H1 (cell line): Measurements from ENCODE around the gene ARSK. TPM values are rescaled to one million over a fixed set of nuclear protein-coding genes. Genes with fewer than 3 reads are reported as not detected.

Source experiments
- CTCF ChIA-PET: fragments of 300-600 bp; sonication (Branson Sonifier 250); formaldehyde crosslinking; loops from one replicate; lab custom pipeline; 2021; ENCODE audit not compliant: partially characterized antibody; lab: Charles Lee
- POLR2A ChIA-PET: fragments of 300-600 bp; sonication (Branson Sonifier 250); formaldehyde crosslinking; loops from one replicate; lab custom pipeline; 2021; ENCODE audit warnings: inconsistent platforms; ENCODE audit not compliant: partially characterized antibody; lab: Charles Lee
- DNase-seq, 2 experiments: peaks; one replicate each; pipeline versions ENCODE4 v3.0.0 to v3.0.0-alpha.2; 2010 to 2022; ENCODE audit warnings: low spot score in 2 of 2, low read depth in 1 of 2, mixed read lengths in 1 of 2
- FAIRE-seq: peaks from 2 replicates; lab custom pipeline; 2011; peaks lifted over from hg19 to GRCh38; lab: Jason Lieb, UNC
- H2AFZ ChIP-seq: 2 replicates; pipeline ENCODE4 v1.8.1; 2012; ENCODE audit warnings: low read length, inconsistent platforms
- H2AK5ac ChIP-seq: 2 replicates; pipeline ENCODE4 v1.6.1; 2013; ENCODE audit warnings: low read depth, low read length
- H2BK120ac ChIP-seq: replicated peaks from 2 replicates; pipeline ENCODE3; 2013; ENCODE audit warnings: low read depth, low read length, inconsistent platforms
- H2BK12ac ChIP-seq: 2 replicates; pipeline ENCODE4 v1.6.1; 2013; ENCODE audit warnings: low read depth, low read length
- H2BK15ac ChIP-seq: 2 replicates; pipeline ENCODE4 v1.6.1; 2013; ENCODE audit warnings: low read length
- H2BK20ac ChIP-seq: 2 replicates; pipeline ENCODE4 v1.6.1; 2013; ENCODE audit warnings: low read length
- H2BK5ac ChIP-seq: 2 replicates; pipeline ENCODE4 v1.6.1; 2013; ENCODE audit warnings: low read depth, low read length
- H3K14ac ChIP-seq: 2 replicates; pipeline ENCODE4 v1.6.1; 2013; ENCODE audit warnings: inconsistent platforms; ENCODE audit not compliant: insufficient read length
- H3K18ac ChIP-seq: 2 replicates; pipeline ENCODE4 v1.6.1; 2013; ENCODE audit warnings: low read length; ENCODE audit errors: extremely low read depth
- H3K23ac ChIP-seq: 2 replicates; pipeline ENCODE4 v1.6.1; 2013; ENCODE audit warnings: inconsistent platforms; ENCODE audit not compliant: insufficient read length
- H3K23me2 ChIP-seq: 2 replicates; pipeline ENCODE4 v1.6.1; 2013; ENCODE audit warnings: low read depth, low read length
- H3K27ac ChIP-seq: 2 replicates; pipeline ENCODE4 v1.6.1; 2011; ENCODE audit warnings: low read depth, low read length, inconsistent platforms
- H3K27me3 ChIP-seq, 4 experiments: replicated peaks in 1 of 4; 1 replicate in 1 of 4; 2 replicates in 3 of 4; pipeline versions ENCODE4 v1.6.1 to v1.8.1; 2011 to 2013; ENCODE audit warnings: low read length in 3 of 4, mild to moderate bottlenecking in 3 of 4, inconsistent platforms in 2 of 4, mixed read lengths in 2 of 4, moderate library complexity in 1 of 4; ENCODE audit not compliant: control insufficient read depth in 3 of 4, insufficient read depth in 3 of 4; ENCODE audit errors: extremely low read depth in 1 of 4
- H3K36me3 ChIP-seq, 4 experiments: 2 replicates each; pipeline versions ENCODE4 v1.6.1 to v1.8.1; 2011 to 2013; ENCODE audit warnings: mild to moderate bottlenecking in 4 of 4, low read length in 3 of 4, moderate library complexity in 2 of 4, control low read depth in 1 of 4, inconsistent platforms in 1 of 4; ENCODE audit not compliant: insufficient read depth in 4 of 4, control insufficient read depth in 2 of 4
- H3K4ac ChIP-seq: replicated peaks from 2 replicates; pipeline ENCODE3; 2013; ENCODE audit warnings: low read length, low read depth, mixed read lengths, inconsistent platforms; ENCODE audit not compliant: insufficient read length
- H3K4me1 ChIP-seq, 4 experiments: replicated peaks in 1 of 4; 1 replicate in 1 of 4; 2 replicates in 3 of 4; pipeline versions ENCODE4 v1.6.1 to v1.8.1; 2011 to 2013; ENCODE audit warnings: low read length in 3 of 4, inconsistent platforms in 2 of 4, mixed read lengths in 1 of 4; ENCODE audit not compliant: insufficient read depth in 4 of 4, control insufficient read depth in 3 of 4
- H3K4me2 ChIP-seq, 2 experiments: 2 replicates each; pipeline versions ENCODE4 v1.6.1 to v1.8.1; 2011 to 2013; ENCODE audit warnings: low read depth in 2 of 2, low read length in 2 of 2, control low read depth in 1 of 2, inconsistent platforms in 1 of 2, mild to moderate bottlenecking in 1 of 2; ENCODE audit not compliant: insufficient read depth in 1 of 2
- H3K4me3 ChIP-seq, 4 experiments: fragments of 200-600, 300-600 bp in 1 of 4; sonication (generic), shearing (Covaris generic), sonication (Bioruptor Twin) in 1 of 4; 2 replicates each; pipeline versions ENCODE4 v1.5.1 to v1.8.1; 2011 to 2016; ENCODE audit warnings: low read length in 4 of 4, low read depth in 3 of 4, control low read depth in 2 of 4, inconsistent platforms in 2 of 4, mild to moderate bottlenecking in 2 of 4, mixed read lengths in 1 of 4, moderate library complexity in 1 of 4; ENCODE audit not compliant: insufficient read depth in 2 of 4; ENCODE audit errors: extremely low read depth in 1 of 4
- H3K56ac ChIP-seq: replicated peaks from 2 replicates; pipeline ENCODE3; 2013; ENCODE audit warnings: low read depth, mild to moderate bottlenecking, mixed read lengths, low read length, inconsistent platforms; ENCODE audit not compliant: insufficient read length
- H3K79me1 ChIP-seq: 2 replicates; pipeline ENCODE4 v1.6.1; 2013; ENCODE audit warnings: low read depth, low read length, control low read depth
- H3K79me2 ChIP-seq, 2 experiments: 2 replicates each; pipeline versions ENCODE4 v1.6.1 to v1.8.1; 2012 to 2013; ENCODE audit warnings: low read length in 2 of 2, mild to moderate bottlenecking in 2 of 2, inconsistent platforms in 1 of 2; ENCODE audit not compliant: insufficient read depth in 2 of 2, control insufficient read depth in 1 of 2
- H3K9ac ChIP-seq, 4 experiments: replicated peaks in 1 of 4; 1 replicate in 1 of 4; 2 replicates in 3 of 4; pipeline versions ENCODE4 v1.6.1 to v1.8.1; 2011 to 2013; ENCODE audit warnings: low read depth in 3 of 4, low read length in 3 of 4, control low read depth in 2 of 4, mild to moderate bottlenecking in 2 of 4, moderate library complexity in 2 of 4, inconsistent platforms in 1 of 4; ENCODE audit errors: extremely low read depth in 1 of 4
- H3K9me3 ChIP-seq, 2 experiments: 2 replicates each; pipeline versions ENCODE4 v1.6.1 to v1.8.1; 2012 to 2013; ENCODE audit warnings: mild to moderate bottlenecking in 2 of 2, moderate library complexity in 2 of 2, control low read depth in 1 of 2, inconsistent platforms in 1 of 2, low read depth in 1 of 2, low read length in 1 of 2, mixed read lengths in 1 of 2; ENCODE audit not compliant: insufficient read depth in 2 of 2
- H4K20me1 ChIP-seq, 2 experiments: replicated peaks in 1 of 2; 2 replicates each; pipeline versions ENCODE3 to v1.8.1; 2011 to 2013; ENCODE audit warnings: inconsistent platforms in 2 of 2, low read length in 2 of 2, mild to moderate bottlenecking in 1 of 2; ENCODE audit not compliant: insufficient read depth in 2 of 2, control insufficient read depth in 1 of 2
- H4K5ac ChIP-seq: 2 replicates; pipeline ENCODE4 v1.6.1; 2013; ENCODE audit warnings: low read length, low read depth, mixed read lengths, inconsistent platforms; ENCODE audit not compliant: insufficient read length
- H4K8ac ChIP-seq: 2 replicates; pipeline ENCODE4 v1.8.0; 2013; ENCODE audit warnings: mild to moderate bottlenecking, moderate library complexity, low read length, inconsistent platforms; ENCODE audit not compliant: insufficient read depth; ENCODE audit errors: extremely low read depth
- H4K91ac ChIP-seq: replicated peaks from 2 replicates; pipeline ENCODE3; 2013; ENCODE audit warnings: low read length, mixed read lengths, inconsistent platforms; ENCODE audit not compliant: insufficient read length
- EP300 ChIP-seq, 2 experiments: IDR thresholded peaks; 1 replicate in 1 of 2; 2 replicates in 1 of 2; pipeline ENCODE4 v1.6.1; 2011 to 2012; ENCODE audit warnings: low read depth in 2 of 2, low read length in 2 of 2, mild to moderate bottlenecking in 2 of 2, borderline replicate concordance in 1 of 2, inconsistent platforms in 1 of 2, moderate library complexity in 1 of 2
- POU5F1 ChIP-seq: IDR thresholded peaks from 2 replicates; pipeline ENCODE4 v1.6.1; 2011; ENCODE audit warnings: low read depth, mild to moderate bottlenecking, low read length, moderate library complexity
- RFX5 ChIP-seq: IDR thresholded peaks from 2 replicates; pipeline ENCODE4 v1.6.1; 2011; ENCODE audit warnings: low read depth, low read length, improper control_type of control experiment, borderline replicate concordance
- RNF2 ChIP-seq: fragments of 200-900, 300-1000 bp; sonication (generic); IDR thresholded peaks from 2 replicates; pipeline ENCODE4 v1.7.1; 2016; ENCODE audit warnings: borderline replicate concordance, low read depth, mild to moderate bottlenecking, antibody characterized with exemption, low read length; ENCODE audit not compliant: poor library complexity, severe bottlenecking; ENCODE audit errors: missing control alignments
- SIX5 ChIP-seq: IDR thresholded peaks from 2 replicates; pipeline ENCODE4 v1.6.1; 2011; ENCODE audit warnings: mild to moderate bottlenecking, low read depth, low read length
- ZNF274 ChIP-seq: IDR thresholded peaks from 2 replicates; pipeline ENCODE4 v1.7.0; 2012; ENCODE audit warnings: low read length, borderline replicate concordance; ENCODE audit errors: extremely low read depth
- WGBS, 2 experiments: shearing (Covaris generic) in 1 of 2; methylation state at CpG; one replicate each; pipeline versions ENCODE4 v1.1.6 to v1.1.7; 2013 to 2015; ENCODE audit warnings: low lambda C conversion rate in 2 of 2, mixed read lengths in 2 of 2, inconsistent platforms in 1 of 2, low coverage in 1 of 2, missing lambda C conversion rate in 1 of 2; ENCODE audit not compliant: insufficient replicate concordance in 2 of 2, insufficient coverage in 1 of 2, insufficient read length in 1 of 2; ENCODE audit errors: extremely low coverage in 1 of 2, missing lambda C conversion rate in 1 of 2; 5-methylcytosine and 5-hydroxymethylcytosine counted together
- polyA plus RNA-seq, 7 experiments: library from polyadenylated mRNA; depleted of rRNA in 3 of 7; stranded (reverse) in 5 of 7; unstranded in 2 of 7; fragments of >200 nt in 5 of 7; fragments of 200-250 nt in 2 of 7; gene quantifications; 1 replicate in 5 of 7; 2 replicates in 1 of 7; 4 replicates in 1 of 7; pipeline versions ENCODE4 v1.2.1 to v1.2.3, GENCODE V29; 2011 to 2013; ENCODE audit warnings: missing spikeins in 2 of 7, mixed read lengths in 2 of 7
- total RNA-seq: library from RNA; stranded (reverse); fragmentation: NEBNext Ultra II Directional; extraction: Animal tissue kit (Norgen Biotek cat#: 25700); gene quantifications from 2 replicates; pipeline ENCODE4 v1.2.1, GENCODE V29; 2021

ARSK gene
- total and polyA plus RNA-seq, 2 of the 8 experiments (the other 6 are each of a cell fraction or from before 2014, with no cell fraction given), result 8.4 to 14.1 TPM

DNA sequence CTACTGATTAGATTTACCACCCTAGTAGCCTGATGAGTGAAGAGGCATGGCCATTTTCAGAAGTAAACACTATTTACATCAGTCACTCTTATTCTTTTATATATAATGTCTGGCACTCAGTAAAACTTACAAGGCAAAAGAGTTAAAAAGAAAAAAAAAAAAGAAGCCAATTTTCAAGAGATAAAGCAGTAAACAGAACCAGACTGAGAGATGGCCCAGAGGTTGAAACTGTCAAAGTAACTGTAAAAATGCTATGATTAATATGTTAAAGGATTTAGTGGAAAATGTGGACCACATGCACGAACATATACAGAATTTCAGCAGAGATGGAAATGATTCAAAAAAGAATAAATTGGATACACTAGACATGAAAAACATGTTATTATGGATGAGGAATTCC is 58.6 kb downstream of the ARSK start:
- peaks cover 0 to 6% of the 10 kb centered on the region in 2 experiments; a peak in 2 of 4 replicates for H3K9me3 ChIP-seq
- H3K4ac ChIP-seq, result no peak overlapping the region
- H3K4me3 ChIP-seq, result no peak overlapping the region
- H3K4me1 ChIP-seq, result no peaks in the 10 kb centered on the region
- H4K5ac ChIP-seq, result no peak overlapping the region
- H2BK120ac ChIP-seq, result no peak overlapping the region
- H2BK12ac ChIP-seq, result no peak overlapping the region
- no peak overlapping the region for H3K9ac ChIP-seq
- CTCF ChIA-PET, result interaction anchor here (1.5 kb wide), 1 partner anchor 205 kb away, joined by 5 read pairs; no protein-coding TSS in a partner anchor
- DNase-seq, result no peak
- no peak overlapping the region for H4K91ac ChIP-seq
- H2BK15ac ChIP-seq, result no peak overlapping the region
- H3K79me2 ChIP-seq, result no peaks in the 10 kb centered on the region
- H2AK5ac ChIP-seq, result no peak overlapping the region
- no peaks in the 10 kb centered on the region for H3K23me2 ChIP-seq
- H3K23ac ChIP-seq, result no peak overlapping the region
- FAIRE-seq, result no peak
- no peak overlapping the region for H3K4me2 ChIP-seq
- H3K36me3 ChIP-seq, result no peaks in the 10 kb centered on the region
- no peak overlapping the region for H3K18ac ChIP-seq
- no peak overlapping the region for H3K27ac ChIP-seq
- TF ChIP-seq RNF2, result no peak
- TF ChIP-seq RFX5, result no peak
- no peak for TF ChIP-seq ZNF274
- TF ChIP-seq SIX5, result no peak
- no peak for TF ChIP-seq EP300 (IDR thresholded peaks at IDR 0.05; ENCODE audit: borderline replicate concordance in 1 of 2, low read depth in 2 of 2, low read length in 2 of 2)
- TF ChIP-seq POU5F1, result no peak
- TF ChIP-seq, all 59 proteins: peak for 0
- Histone ChIP-seq H3K79me1 (no peaks in the 10 kb centered on the region), H3K27me3 (peaks cover 0 to 4% (median 3%) of the 10 kb centered on the region in 4 experiments; a peak in 5 of 7 replicates), H2BK5ac (no peak overlapping the region), H3K14ac (no peak overlapping the region), H2BK20ac (no peak overlapping the region), H4K20me1 (no peaks in the 10 kb centered on the region), H3K56ac (no peak overlapping the region), H2AFZ (no peak overlapping the region), H4K8ac (no peak overlapping the region)
- POLR2A ChIA-PET, result no interaction called here
- WGBS, 2 experiments, result 100% methylated on average over 1 of the region's 1 CpG; no CpG with 5 or more reads in 1 of the 2 experiments
